Measurements from ENCODE around the gene C10orf120.

DNA sequence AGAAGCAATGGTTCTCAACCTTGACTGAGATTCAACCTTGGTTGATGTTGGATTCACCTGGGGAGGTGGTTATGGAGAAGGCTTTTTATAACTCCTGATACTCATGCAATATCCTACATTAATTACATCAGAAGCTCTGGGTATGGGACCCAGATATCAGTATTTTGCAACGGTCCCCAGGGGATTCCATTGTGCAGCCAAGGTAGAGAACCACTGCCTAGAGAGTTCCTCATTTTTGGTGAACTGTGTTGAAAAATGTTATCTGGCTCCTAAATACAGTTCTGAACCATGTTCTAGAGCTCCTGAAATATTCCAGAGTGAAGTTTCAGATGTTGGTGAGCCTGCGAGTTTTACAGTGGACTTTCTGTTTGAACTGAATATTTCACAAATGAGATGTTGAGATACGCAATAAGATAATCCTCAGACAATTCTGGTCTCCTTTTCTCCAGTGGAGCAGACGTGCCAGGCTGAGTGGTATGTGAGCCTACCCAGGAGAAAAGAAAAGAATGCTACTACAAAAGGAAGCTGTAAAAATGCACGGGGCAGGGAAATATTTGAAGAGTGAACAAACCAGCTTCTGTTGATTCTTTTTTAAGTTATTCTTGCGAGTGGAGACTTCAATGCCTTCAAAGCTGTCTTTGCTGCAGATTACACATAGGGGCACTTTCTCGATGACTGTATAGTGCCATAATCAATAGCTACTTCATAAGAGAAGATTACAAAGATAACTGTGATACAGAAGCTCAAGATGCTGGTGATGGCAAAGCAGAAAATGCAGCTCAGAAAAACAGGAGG is 13.6 kb upstream of the C10orf120 start:
- TF ChIP-seq CTCF (conservative IDR thresholded peaks at IDR 0.05; ENCODE audit: low read depth, low read length): no peak
- TF ChIP-seq EZH2 (IDR thresholded peaks at IDR 0.05; ENCODE audit: borderline replicate concordance, low read depth, low read length, poor library complexity, severe bottlenecking): no peak
